SH-SY5Y (cell line): ENCODE results near the gene PDHB.

Experiments used
- GATA2 ChIP-seq: IDR thresholded peaks from 2 replicates; pipeline ENCODE4 v1.6.1; 2011; ENCODE audit warnings: mild to moderate bottlenecking, low read depth, low read length
- GATA3 ChIP-seq: IDR thresholded peaks from 2 replicates; pipeline ENCODE4 v1.6.1; 2011; ENCODE audit warnings: low read depth, mild to moderate bottlenecking, low read length, moderate library complexity

DNA sequence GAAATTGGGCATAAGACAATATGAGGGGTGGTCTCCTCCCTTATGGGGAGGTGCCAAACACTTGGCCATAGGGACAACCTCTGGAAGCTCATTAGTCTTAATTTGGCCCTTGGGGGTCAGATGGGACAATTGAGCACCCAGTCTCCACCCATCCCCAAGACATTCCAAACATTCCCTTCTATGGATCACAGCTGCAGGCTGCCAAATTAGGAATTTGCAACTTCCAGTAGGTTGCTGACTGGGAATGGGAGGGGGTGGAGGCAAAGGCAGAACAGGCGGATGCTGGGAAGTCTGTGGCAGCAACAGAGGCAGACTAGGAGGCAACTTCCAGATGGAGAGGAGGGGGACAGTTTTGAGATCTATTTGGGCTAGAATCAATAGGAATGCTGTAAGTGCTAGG lies 1.4 kb upstream of the PDHB start:
- TF ChIP-seq GATA2 = no peak
- no peak for TF ChIP-seq GATA3
